Mucosa of descending colon (tissue), 3 donors: ENCODE data around the gene SHISA5. TPM values are rescaled to one million over a fixed set of nuclear protein-coding genes. Genes with fewer than 3 reads are reported as not detected.

Source experiments
- ATAC-seq: fragments of 200-7000 bp; cut with Tn5 transposase; one replicate; pipeline ENCODE4 v1.9.1; 2020; ENCODE audit warnings: mild to moderate bottlenecking, moderate library complexity
- DNase-seq, 3 donors: peaks; one replicate each; pipeline ENCODE4 v3.0.0-alpha.2; 2020
- H3K36me3 ChIP-seq: fragments of 200-600 bp; one replicate; pipeline ENCODE4 v1.8.0; 2021; ENCODE audit warnings: low read depth, mild to moderate bottlenecking
- H3K4me1 ChIP-seq: fragments of 200-600 bp; one replicate; pipeline ENCODE4 v1.8.0; 2021; ENCODE audit warnings: low read depth, mild to moderate bottlenecking
- H3K4me3 ChIP-seq: fragments of 200-600 bp; one replicate; pipeline ENCODE4 v1.8.0; 2021; ENCODE audit warnings: mild to moderate bottlenecking
- H3K9me3 ChIP-seq: fragments of 200-600 bp; one replicate; pipeline ENCODE4 v1.8.0; 2021; ENCODE audit warnings: mild to moderate bottlenecking
- CTCF ChIP-seq: fragments of 200-600 bp; IDR thresholded peaks from one replicate; pipeline ENCODE4 v1.8.0; 2022; ENCODE audit warnings: antibody characterized with exemption, mild to moderate bottlenecking
- intact Hi-C, 2 donors: fragments of 100-400 bp; cut with DNase I in 1 of 2; cut with micrococcal nuclease in 1 of 2; formaldehyde crosslinking; loops; one replicate each; pipeline versions ENCODE4 v1.11.0 to v1.11.1; 2022; cut with DNase I, micrococcal nuclease
- total RNA-seq, 3 donors: library from RNA; stranded (reverse); fragmentation: NEBNext Ultra II Directional in 2 of 3; extraction: Animal tissue kit (Norgen Biotek cat#: 25700) in 2 of 3; gene quantifications; one replicate each; pipeline versions ENCODE4 v1.2.1 to v1.2.4, GENCODE V29; 2021 to 2023
- donor health status: DM: no; HTN: no; CAD: no; lungs with moderate emphysema.
- donor health status: DM: no; HTN: no; CAD: no.
- donor health status: DM: no; HTN: yes; CAD: no.

Gene SHISA5
- total RNA-seq, 3 donors from 2014 or later, result 106 to 120 (median 115) TPM

GRCh38 chr3:48426401-48426909, 77.5 kb downstream of the SHISA5 start:
- Histone ChIP-seq H3K4me3 (no peak overlapping the region), H3K9me3 (no peaks in the 10 kb centered on the region), H3K36me3 (no peaks in the 10 kb centered on the region), H3K4me1 (peaks cover 28% of the 10 kb centered on the region)
- TF ChIP-seq CTCF, result no peak
- ATAC-seq, result no peak
- intact Hi-C loops, result no loop called here
- DNase-seq, result peak in 1 of 3 donors; percentile 47

- no peak for TF ChIP-seq CTCF
- H3K4me3 ChIP-seq, result no peak overlapping the region
- intact Hi-C loops, result no loop called here
- H3K4me1 ChIP-seq, result peaks cover 24% of the 10 kb centered on the region
- no peaks in the 10 kb centered on the region for H3K36me3 ChIP-seq
- DNase-seq (peak in 1 of 3 donors; percentile 36), ATAC-seq (no peak)
- no peaks in the 10 kb centered on the region for H3K9me3 ChIP-seq
Observed at GRCh38 chr3:48425281-48425812, 78.6 kb downstream of the SHISA5 start.

GRCh38 chr3:48423883-48424695, 79.9 kb downstream of the SHISA5 start:
- no peak for DNase-seq
- intact Hi-C loops, result no loop called here
- Histone ChIP-seq H3K36me3 (no peaks in the 10 kb centered on the region), H3K9me3 (no peaks in the 10 kb centered on the region), H3K4me1 (peaks cover 19% of the 10 kb centered on the region), H3K4me3 (no peak overlapping the region)
- ATAC-seq, result no peak
- TF ChIP-seq CTCF, result no peak

GRCh38 chr3:48423241-48423882, 80.6 kb downstream of the SHISA5 start:
- H3K4me3 ChIP-seq, result no peak overlapping the region
- no peak for TF ChIP-seq CTCF
- no peaks in the 10 kb centered on the region for H3K36me3 ChIP-seq
- no peaks in the 10 kb centered on the region for H3K9me3 ChIP-seq
- intact Hi-C loops, result no loop called here
- ATAC-seq, result no peak
- peaks cover 19% of the 10 kb centered on the region for H3K4me1 ChIP-seq
- DNase-seq, result no peak

- no peak overlapping the region for H3K4me3 ChIP-seq
- intact Hi-C loops, result no loop called here
- H3K36me3 ChIP-seq, result no peaks in the 10 kb centered on the region
- no peak for TF ChIP-seq CTCF
- H3K4me1 ChIP-seq, result peaks cover 18% of the 10 kb centered on the region
- H3K9me3 ChIP-seq, result no peaks in the 10 kb centered on the region
- no peak for ATAC-seq
- no peak for DNase-seq
Observed at GRCh38 chr3:48422681-48423080, 81.3 kb downstream of the SHISA5 start.
